ENCODE results near the gene FGR. TPM values are rescaled to one million over a fixed set of nuclear protein-coding genes. Genes with fewer than 3 reads are reported as not detected.
A peak's percentile ranks its signal among the peaks of the same experiment; 100 is the strongest.

FGR gene
- total RNA-seq, 1 donor from 2014 or later, result not detected

DNA sequence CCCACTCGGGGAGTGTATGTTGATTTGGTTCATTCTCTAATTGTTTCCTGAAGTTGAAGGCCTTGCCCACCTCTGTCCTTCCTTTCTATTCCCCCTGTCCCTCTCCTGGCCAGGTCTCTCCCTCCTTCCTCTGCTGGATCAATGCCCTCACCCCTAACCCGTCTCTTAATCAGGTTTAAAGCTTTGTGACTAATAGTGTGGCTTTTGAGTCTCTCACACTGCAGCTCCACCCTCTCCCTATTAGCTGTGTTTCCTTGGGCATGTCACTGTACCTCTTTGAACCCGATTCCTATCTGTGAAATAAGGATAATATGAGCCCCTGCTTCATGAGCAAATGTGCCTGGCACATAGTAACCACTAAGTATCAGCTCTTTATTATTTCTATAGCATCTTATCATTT lies 51.5 kb downstream of the FGR start:
- Histone ChIP-seq H4K20me1 (ENCODE audit: low read depth) (peaks cover 100% of the 10 kb centered on the region), H3K9ac (no peak overlapping the region), H3K27ac (no peak overlapping the region), H3K36me3 (no peaks in the 10 kb centered on the region), H3K4me3 (no peak overlapping the region), H3F3A (ENCODE audit: low read depth) (peaks cover 9% of the 10 kb centered on the region), H2AFZ (replicated peaks) (no peak overlapping the region), H3K4me1 (peaks cover 11% of the 10 kb centered on the region), H3K27me3 (no peaks in the 10 kb centered on the region), H3K4me2 (no peak overlapping the region), H3K79me2 (ENCODE audit: low read depth) (peaks cover 100% of the 10 kb centered on the region), H3K9me3 (ENCODE audit: low read depth) (no peaks in the 10 kb centered on the region)
- no peak overlapping the region for H3K4me3 Mint-ChIP-seq
- H3K27ac Mint-ChIP-seq, result peak overlapping the region; percentile 38
- peaks cover 28% of the 10 kb centered on the region for H3K4me1 Mint-ChIP-seq
- no peak for DNase-seq (ENCODE audit: low spot score)
- TF ChIP-seq, protein P1, sequence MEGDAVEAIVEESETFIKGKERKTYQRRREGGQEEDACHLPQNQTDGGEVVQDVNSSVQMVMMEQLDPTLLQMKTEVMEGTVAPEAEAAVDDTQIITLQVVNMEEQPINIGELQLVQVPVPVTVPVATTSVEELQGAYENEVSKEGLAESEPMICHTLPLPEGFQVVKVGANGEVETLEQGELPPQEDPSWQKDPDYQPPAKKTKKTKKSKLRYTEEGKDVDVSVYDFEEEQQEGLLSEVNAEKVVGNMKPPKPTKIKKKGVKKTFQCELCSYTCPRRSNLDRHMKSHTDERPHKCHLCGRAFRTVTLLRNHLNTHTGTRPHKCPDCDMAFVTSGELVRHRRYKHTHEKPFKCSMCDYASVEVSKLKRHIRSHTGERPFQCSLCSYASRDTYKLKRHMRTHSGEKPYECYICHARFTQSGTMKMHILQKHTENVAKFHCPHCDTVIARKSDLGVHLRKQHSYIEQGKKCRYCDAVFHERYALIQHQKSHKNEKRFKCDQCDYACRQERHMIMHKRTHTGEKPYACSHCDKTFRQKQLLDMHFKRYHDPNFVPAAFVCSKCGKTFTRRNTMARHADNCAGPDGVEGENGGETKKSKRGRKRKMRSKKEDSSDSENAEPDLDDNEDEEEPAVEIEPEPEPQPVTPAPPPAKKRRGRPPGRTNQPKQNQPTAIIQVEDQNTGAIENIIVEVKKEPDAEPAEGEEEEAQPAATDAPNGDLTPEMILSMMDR (IDR thresholded peaks at IDR 0.05), result no peak
- TF ChIP-seq EZH2phosphoT487 (IDR thresholded peaks at IDR 0.05) (no peak), EZH2 (IDR thresholded peaks at IDR 0.05) (no peak)
- H3K9me3 Mint-ChIP-seq, result no peaks in the 10 kb centered on the region
- H3K27me3 Mint-ChIP-seq (ENCODE audit: insufficient read depth, low read depth), result peaks cover 7% of the 10 kb centered on the region
- peaks cover 23% of the 10 kb centered on the region for H3K36me3 Mint-ChIP-seq

- no peak overlapping the region for H3K4me2 ChIP-seq
- H3F3A ChIP-seq (ENCODE audit: low read depth), result peaks cover 24% of the 10 kb centered on the region
- peaks cover 25% of the 10 kb centered on the region for H3K4me1 ChIP-seq
- Mint-ChIP-seq H3K27ac (no peak overlapping the region), H3K9me3 (no peaks in the 10 kb centered on the region), H3K4me3 (no peak overlapping the region), H3K4me1 (peaks cover 33% of the 10 kb centered on the region), H3K36me3 (peaks cover 23% of the 10 kb centered on the region), H3K27me3 (ENCODE audit: insufficient read depth, low read depth) (peaks cover 7% of the 10 kb centered on the region)
- no peak for DNase-seq (ENCODE audit: low spot score)
- no peaks in the 10 kb centered on the region for H3K27me3 ChIP-seq
- no peaks in the 10 kb centered on the region for H3K9me3 ChIP-seq (ENCODE audit: low read depth)
- H3K9ac ChIP-seq, result no peak overlapping the region
- H3K27ac ChIP-seq, result no peak overlapping the region
- no peak overlapping the region for H3K4me3 ChIP-seq
- no peak overlapping the region for H2AFZ ChIP-seq (replicated peaks)
- TF ChIP-seq EZH2phosphoT487 (IDR thresholded peaks at IDR 0.05) (no peak), EZH2 (IDR thresholded peaks at IDR 0.05) (no peak)
- TF ChIP-seq, protein P1 (IDR thresholded peaks at IDR 0.05), result no peak
- no peaks in the 10 kb centered on the region for H3K36me3 ChIP-seq
- peaks cover 100% of the 10 kb centered on the region for H3K79me2 ChIP-seq (ENCODE audit: low read depth)
- peaks cover 100% of the 10 kb centered on the region for H4K20me1 ChIP-seq (ENCODE audit: low read depth)
Measured at GRCh38 chr1:27581823-27582243, 53.2 kb downstream of the FGR start.

DNA sequence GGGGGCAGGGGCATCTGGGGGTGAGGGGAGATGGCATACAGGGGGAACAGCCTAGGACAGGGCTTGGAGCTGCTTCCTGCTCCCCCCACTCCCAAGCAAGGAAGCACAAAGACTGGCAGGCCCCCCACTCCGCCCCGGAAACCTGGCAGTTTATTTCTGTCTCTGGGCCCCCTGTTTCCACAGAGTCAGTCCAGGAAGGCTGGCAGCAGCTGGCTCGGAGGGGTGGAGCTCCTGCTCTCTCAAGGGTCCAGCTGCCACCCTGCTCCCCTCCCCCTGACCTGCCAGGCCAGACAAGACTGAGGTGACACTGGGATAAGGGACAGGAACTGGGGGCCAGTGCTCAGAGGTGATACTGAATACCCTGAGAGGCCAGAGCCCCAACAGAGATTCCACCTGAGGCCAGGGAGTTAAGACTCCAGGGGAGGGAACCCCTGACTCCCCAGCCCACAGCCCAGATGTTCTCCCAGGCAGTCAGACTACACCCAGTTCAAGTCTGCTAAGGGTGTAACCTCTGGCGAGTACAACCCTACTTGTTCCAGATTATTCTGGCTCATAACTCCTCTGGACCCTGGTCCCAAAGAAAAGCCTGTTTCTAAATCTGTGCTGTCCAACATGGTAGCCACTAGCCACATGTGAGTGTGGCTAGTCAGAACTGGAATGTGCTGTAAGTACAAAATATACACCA lies 57.3 kb downstream of the FGR start:
- peaks cover 66% of the 10 kb centered on the region for H3F3A ChIP-seq (ENCODE audit: low read depth)
- H3K9ac ChIP-seq, result no peak overlapping the region
- H3K4me2 ChIP-seq, result no peak overlapping the region
- TF ChIP-seq, protein P1 (IDR thresholded peaks at IDR 0.05), result no peak
- no peak for TF ChIP-seq EZH2 (IDR thresholded peaks at IDR 0.05)
- TF ChIP-seq EZH2phosphoT487 (IDR thresholded peaks at IDR 0.05), result no peak
- H3K27me3 ChIP-seq, result no peaks in the 10 kb centered on the region
- H3K4me3 ChIP-seq, result no peak overlapping the region
- no peak overlapping the region for H2AFZ ChIP-seq (replicated peaks)
- H3K27ac ChIP-seq, result peak overlapping the region; percentile 32
- DNase-seq (ENCODE audit: low spot score), result no peak
- no peaks in the 10 kb centered on the region for H3K36me3 ChIP-seq
- H4K20me1 ChIP-seq (ENCODE audit: low read depth), result peaks cover 96% of the 10 kb centered on the region
- H3K9me3 ChIP-seq (ENCODE audit: low read depth), result no peaks in the 10 kb centered on the region
- H3K79me2 ChIP-seq (ENCODE audit: low read depth), result peaks cover 94% of the 10 kb centered on the region
- Mint-ChIP-seq H3K4me1 (peaks cover 55% of the 10 kb centered on the region), H3K27me3 (ENCODE audit: insufficient read depth, low read depth) (peaks cover 7% of the 10 kb centered on the region), H3K27ac (no peak overlapping the region), H3K4me3 (no peak overlapping the region), H3K36me3 (peaks cover 14% of the 10 kb centered on the region), H3K9me3 (no peaks in the 10 kb centered on the region)
- peaks cover 40% of the 10 kb centered on the region for H3K4me1 ChIP-seq
